Glomerular visceral epithelial cell (primary cell): ENCODE results near the gene ALDH1A2.

Experiments used
- DNase-seq: peaks from one replicate; pipeline ENCODE4 v3.0.0-alpha.2; 2016; ENCODE audit errors: extremely low spot score

The ALDH1A2 gene

DNA sequence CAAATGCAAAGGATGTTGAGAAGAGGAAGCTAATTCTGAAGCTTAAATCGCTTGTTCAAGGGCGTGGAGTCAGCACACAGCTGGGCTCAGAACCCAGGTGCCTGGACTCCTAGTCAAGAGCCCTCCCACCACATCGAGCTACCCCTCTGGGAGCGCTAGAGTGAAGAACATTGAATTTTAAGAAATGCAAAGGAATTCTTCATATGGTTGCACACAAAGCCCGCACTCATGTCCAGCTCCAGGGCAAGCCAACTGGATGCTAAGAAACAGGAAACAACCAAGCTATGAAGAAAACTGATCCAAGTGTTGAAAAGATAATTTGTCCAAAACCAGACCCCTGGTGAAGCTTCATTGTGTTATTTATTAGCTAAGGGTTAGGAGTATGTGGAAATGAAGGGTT lies 122.3 kb downstream of the ALDH1A2 start:
- DNase-seq = no peak

DNA sequence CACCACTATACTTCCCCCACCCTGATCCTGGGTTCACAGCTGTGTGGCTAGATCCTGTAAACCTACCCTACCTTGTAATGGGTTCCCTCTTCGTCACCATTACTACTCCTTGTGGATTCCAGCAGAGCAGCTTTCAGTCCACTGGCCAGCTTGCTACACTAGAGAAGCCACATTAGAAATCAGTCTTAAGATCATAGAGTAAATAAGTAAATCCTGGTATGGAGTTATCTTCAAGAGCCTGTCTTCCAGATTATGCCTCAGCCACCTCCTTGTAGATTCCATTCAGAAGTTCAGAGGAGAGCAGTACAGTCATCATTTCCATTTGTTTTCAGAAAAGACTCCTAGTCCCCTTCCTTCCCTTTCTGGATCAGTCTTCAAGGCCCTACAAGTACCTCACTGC lies 123.7 kb downstream of the ALDH1A2 start:
- DNase-seq = no peak

DNA sequence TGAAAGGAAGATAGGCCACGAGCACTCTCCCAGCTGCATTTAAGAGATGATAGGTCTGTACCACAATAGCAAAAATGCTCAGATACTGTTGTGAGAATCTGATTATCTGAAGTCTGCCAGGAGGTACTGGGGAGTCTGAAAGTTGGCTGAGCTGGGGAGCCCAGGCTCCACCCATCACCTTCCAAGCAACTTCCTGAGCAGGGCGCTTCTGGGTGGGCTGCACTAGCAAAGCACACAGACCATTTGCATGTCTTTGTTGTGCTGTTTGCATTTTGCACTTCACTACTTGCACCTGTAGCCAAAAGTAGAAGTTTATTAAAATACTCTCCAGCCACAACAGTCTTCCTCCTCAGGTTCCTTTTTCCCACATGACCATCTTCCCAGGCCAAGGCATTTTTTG lies 133.2 kb downstream of the ALDH1A2 start:
- DNase-seq = no peak

DNA sequence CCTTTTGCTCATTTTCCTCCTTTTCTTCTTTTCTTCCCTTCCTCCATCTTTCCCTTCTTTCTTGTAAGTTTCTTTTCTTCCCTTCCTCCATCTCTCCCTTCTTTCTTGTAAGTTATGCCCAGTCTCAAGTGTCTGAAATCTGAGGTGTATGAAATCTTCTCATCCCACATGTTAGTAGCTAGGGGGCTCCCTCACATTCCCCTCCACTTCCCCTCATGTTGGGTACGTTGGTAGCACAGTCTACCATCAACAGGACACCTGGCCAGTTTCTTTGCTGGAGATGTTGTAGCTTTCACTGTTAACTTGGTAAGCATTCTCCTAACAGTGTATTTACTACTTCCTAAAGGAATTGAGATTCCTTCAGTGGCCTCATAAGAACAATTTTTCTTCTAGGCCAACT lies 133.9 kb downstream of the ALDH1A2 start:
- DNase-seq = no peak

DNA sequence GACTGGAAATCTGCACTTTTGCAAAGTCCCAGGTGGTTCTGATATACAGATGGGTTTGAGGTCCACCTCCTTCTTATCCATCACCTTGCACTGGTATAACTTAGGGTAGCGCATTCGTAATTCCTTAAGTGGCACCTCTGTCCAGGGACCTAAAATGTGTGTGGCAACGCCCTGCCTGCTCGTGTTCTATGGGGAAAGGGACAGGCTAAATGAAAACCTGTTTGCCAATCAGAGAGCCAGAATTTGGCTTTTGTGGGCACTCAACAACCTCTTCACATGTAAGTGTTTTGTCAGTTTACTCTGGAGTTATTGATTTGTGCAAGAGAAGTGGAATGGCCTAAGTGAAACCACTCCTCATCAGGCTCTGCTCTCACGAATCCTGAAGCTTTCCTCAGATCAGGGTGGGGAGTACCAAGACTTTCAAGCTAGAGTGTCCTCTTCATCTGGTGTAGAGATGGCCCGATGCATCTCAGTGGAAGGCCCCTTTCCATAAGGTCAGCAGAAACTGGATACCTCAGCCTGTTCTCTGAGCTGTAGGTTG lies 138.3 kb downstream of the ALDH1A2 start:
- DNase-seq = no peak

DNA sequence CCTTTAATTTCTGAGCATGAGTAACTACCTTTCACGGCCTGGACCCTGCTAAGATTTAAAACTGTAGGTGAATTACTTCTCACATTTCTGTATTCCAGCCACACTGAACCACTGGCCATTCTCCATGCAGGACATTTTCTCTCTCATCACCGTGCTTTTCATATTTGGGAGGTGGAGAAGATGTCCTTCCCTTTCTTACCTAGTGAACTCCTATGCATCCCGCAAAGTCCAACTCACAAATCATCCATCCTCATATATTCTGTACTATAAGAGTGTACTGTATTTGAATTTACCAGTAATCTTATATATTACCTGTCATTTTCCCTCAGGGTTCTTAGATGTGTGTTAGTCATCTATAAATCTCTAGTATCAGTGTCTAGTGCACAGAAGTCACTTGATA lies 139.9 kb downstream of the ALDH1A2 start:
- DNase-seq = no peak

DNA sequence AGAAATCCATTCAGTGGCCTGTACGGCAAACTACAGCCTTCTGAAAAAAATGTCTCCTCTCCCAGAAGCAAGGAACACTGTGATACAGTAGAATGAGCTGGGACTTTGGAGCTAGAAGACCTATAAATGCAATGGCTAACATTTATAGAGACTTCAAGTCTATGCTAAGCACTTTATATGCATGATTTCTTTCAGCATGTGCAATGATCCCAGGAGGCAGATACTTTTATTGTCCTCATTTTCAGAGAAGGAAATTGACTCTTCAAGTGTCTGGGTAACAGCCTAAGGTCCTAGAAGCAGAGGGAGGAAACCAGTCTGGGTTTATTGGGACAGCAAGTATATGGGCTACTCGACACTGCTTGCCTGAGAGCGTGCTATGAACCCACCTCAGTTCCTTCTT lies 140.9 kb downstream of the ALDH1A2 start:
- DNase-seq = no peak

DNA sequence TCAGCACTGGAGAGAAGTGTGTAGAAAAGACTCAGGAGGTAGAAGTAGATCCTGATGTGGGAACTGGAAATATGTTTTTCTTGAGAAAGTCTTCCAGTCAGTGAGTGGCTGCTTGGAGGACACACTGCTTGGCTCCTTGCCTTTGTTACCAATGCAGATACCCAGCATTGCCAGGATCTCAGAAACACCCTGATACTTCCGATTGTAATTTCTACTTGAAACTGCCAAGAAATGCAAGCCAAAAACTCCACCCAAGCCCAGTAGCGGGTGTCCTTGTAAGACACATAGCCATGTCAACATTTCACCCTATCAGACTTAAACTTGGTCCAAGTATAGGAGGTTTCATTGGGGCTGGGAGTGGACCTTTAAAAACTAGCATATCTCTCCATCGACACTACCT lies 141.8 kb downstream of the ALDH1A2 start:
- no peak for DNase-seq

DNA sequence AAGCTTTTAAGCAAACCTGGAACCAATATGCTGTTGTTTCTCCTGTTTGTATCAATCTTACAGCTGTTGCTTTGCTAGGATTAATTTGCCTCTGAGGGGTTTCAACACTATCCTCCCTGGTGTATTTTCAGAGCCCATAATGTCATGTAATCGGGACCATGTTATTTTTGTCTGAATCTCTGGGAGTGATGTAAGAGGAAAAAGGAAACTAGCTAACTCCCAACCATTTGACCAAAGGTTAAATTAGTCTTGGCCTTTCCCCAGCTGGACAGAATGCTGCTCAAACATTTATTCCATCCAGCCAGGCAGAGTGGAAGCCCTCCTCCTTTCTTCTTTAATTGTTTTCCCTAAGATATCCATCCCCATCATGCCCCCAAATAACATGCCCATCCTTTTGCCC lies 142.2 kb downstream of the ALDH1A2 start:
- no peak for DNase-seq

DNA sequence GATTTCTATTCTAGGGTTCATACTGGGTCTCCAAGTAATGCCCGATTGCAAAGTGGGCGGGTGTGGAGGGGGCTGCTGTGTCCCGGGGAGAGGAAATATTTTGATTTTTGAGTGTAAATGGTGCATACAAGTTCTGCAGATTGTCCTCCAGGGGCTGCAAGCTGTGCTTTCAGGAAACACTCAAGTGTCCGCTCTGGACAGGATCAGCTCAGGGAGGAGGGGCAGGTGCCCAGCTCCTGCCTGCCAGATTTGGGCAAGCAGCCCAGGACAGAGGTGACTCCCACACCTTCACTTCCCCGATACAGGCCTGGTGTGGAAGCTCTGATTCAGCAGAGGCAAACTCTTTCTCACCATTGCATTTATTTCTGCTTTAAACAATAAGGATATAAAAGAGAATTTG lies 142.7 kb downstream of the ALDH1A2 start:
- DNase-seq = no peak

DNA sequence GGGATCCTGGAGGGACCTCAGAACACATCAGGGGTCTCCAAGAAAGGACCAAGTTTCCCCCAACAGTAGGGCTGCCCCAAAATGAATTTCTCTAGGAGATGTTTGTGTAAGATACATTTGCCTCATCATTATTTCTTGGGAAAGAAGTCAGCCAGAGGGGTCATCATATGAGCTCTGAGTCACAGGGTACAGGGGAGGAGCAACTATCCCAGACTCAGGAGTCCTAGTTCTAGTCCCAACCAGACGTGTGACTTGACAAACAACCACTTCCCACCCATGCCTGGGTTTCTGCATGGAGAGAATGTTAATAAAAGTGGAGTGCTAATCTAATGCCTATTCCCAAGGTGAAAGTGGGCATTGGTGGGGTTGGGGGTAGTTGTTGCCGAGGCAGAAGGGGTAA lies 144.1 kb downstream of the ALDH1A2 start:
- DNase-seq = no peak

DNA sequence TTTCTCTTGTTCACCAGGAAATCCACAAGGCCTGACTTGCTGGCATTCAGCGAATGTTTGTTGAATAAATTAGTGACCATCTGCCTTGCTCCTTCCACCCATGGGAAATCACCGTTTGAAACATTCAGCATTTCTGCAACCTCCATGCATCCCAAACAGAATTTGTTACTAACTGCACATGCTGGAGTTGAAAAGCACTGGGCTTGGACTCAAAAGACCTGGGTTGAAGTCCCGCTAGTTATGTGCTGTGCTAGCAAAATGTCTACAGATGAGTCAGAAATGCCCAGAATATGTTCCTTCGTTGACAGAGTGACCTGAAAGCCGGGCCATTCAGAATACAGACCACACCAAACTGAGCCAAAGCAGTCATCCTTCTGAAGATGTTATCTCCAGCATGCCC lies 144.6 kb downstream of the ALDH1A2 start:
- no peak for DNase-seq

DNA sequence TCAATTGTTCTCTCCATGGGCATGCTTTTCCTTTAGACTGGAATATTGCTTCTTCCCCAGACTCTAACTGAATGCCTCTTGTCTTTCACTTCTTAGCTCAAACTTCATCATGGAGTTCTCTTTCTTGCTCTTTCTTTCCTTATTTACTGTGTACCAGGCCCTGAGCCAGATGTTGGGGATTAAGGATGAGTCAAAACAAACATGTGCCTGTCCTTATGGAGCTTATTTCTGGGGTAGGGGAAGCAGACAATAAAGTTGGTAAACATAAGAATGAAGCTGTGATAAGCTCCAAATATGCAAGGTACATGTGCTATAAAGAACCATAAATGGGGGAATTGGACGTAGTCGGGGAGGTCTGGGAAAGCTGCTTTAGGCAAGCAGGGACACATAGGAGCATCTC lies 145.8 kb downstream of the ALDH1A2 start:
- DNase-seq = no peak

DNA sequence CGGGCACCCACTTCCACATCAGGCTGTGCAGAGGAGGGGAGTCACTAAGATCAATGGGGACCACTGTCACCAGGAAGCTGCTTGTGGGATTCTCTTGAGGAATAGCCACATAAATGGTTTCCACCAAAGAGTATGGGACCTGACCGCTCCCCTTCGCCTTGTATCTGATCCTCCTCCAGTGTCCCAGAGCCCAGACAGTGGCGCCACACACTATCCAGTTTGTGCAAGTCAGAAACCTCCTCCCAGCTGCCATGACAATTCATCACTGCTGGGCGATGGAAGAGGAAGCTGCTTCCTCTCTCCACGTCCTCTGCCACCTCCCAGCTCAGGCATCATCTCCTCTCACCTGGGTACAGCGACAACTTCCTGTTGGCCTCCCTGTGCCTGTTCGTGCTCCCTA lies 147.5 kb downstream of the ALDH1A2 start:
- DNase-seq = no peak

DNA sequence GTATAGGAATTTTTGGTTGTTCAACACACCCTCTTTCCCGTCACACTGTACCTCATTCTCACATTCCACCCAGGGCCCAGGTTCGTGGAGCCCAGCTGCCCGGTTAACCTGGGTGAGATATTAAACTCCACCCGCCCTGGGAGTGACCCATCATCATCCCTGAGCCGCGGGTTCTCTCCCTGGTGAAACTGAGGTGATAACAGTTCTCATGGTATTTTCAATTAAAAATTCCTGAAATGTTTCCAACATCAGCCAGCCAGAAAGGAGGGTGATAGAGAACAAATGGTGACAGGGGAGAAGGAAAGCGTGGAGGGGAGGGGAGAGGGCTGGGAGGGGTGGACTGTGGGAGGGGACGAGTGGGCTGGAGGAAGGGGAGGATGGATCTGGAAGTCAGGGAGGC lies 148.8 kb downstream of the ALDH1A2 start:
- DNase-seq = no peak

DNA sequence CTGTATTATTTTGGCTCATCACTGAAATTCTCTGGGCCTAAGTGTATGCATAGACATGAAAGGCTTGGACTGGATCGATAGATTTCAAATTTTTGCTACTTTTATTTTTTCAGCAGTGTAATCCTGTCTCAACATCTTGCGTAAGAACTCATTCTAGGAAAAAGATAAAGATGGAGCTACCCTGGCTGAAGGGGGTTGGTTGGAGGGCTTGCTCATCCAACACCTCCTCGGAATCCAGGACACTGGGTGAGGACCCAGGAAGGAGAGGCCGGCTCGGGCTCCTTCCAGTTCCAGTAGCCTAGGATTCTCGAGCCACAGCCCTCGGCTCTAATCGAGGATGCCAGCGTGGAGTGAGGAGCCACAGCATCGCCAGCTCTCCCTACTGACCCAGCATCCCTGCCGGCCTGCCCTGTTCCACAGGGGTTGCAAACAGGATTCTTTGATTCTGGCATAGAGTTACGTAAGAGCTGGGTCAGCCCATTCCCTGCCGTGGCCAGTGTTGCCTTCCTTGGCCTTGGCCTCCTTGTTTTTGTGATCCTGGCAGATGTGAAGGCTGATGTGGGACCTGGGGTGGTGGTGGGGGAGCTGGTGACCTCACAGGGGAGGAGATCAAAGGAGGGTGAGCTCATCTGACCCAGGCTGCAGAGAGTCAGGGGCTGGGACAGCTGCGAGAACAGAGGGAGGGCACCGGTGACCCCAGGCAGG lies 149.5 kb downstream of the ALDH1A2 start:
- DNase-seq = no peak

DNA sequence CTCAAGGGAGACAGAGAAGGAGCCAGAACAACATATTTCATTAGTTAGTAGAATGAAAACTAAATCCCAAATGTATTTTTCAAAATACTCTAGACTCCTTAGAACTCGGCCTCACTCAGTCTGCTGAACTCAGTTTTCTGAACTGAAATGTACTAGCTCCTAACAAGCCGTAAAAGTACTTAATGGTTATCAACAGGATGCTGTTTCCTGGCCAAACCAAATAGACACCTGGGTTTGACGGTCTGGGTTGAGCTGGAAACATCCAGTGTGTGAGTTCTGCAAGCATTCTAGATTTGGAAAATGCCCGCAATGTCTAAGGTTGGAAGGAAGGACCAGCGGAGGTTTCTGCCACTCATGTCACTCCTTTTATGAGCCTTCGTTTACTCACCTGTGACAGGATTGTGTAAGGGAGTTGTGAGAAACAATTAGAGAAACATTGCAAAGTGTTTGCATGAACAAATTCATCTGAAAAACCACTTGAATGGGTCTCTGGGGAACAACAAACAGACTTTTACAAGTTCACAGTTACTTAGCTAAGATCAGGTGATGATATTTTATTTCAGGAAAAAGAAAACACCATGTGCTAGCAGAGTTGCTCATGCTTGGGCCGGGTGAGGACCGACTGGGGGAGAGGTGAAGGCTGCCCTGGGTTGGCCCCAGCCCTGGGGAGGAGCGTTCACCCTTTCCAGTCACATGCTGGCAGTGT lies 151.0 kb downstream of the ALDH1A2 start:
- DNase-seq = no peak

DNA sequence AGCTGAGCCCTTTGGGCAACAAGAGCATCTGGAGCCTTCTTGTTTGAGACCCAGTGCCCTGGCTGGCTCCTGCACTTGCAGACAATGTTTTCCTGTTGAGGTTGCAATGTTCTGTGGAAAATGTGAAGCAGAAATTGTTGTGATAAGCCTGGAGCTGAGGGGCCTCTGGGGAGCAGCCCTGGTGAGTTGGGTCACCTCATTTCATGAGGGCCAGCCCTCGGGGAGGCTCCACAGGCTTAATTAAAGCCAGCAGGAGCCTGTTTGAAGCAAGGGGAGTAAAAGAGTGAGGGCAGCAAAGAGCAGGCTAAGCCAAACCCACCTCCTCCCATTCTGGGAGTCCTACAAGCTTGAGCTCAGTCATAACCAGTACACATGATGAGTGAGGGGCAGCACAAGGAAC lies 154.3 kb downstream of the ALDH1A2 start:
- DNase-seq = no peak

DNA sequence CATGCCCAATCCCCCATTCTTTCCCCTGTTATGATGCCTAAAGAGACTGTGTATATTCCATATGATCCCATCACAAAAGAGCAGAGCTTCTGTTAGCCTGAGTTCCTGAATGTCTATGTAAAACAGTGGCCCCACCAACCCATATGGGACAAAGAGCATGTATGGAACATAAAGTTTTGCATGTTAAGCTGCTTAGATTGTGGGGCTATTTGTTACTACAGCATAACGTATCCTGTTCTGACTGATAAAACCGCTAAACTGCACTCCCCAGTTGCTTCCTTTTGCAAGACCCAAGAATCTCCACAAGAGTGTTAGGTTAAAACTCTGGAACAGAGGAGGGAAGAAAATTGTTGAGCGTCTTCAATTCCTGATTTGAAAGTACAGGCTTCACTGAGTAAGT lies 154.8 kb downstream of the ALDH1A2 start:
- no peak for DNase-seq

DNA sequence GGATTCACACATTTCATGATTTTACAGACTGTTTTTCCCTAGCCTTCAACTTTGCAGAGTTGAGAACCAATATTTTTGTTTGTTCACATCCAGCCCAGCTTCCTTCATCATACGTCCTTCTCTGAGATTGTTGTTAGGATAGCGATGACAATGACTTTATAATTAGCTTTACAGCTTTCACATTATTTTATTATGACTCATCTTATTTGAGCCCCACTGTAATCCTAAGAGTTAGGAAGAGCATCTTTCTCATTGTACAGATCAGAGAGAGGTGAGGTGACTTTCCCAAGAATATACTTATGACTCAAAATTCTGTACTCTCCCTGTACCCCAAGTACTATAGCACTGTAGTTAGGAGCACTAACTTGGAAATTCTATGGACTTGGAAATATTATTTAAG lies 156.1 kb downstream of the ALDH1A2 start:
- no peak for DNase-seq

DNA sequence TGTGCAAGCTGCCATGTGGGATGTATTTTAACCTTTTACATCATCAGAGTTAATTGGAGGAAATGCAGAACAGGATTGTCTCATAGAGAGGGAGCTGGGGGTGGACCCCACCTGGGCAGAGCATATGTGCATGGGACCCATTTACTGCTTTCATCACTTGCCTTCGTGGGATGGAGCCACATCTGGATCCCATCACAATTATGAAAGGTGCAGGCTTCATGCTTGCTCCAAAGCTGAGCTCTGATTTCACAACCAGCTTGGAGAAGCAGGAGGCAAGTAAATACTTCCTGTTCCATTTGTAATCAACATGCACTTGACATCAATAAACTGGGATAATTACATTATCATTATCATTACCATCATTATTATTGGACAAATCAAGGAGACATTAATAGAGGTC lies 161.9 kb downstream of the ALDH1A2 start:
- no peak for DNase-seq
